GM21737 (cell line): ENCODE results near the gene EBF4.

Experiments used
- ATAC-seq: cut with Tn5 transposase; IDR thresholded peaks from one replicate; pipeline ENCODE4 v1.9.1; 2021; ENCODE audit warnings: mild to moderate bottlenecking, moderate library complexity; ENCODE audit not compliant: unreplicated experiment

Gene EBF4

DNA sequence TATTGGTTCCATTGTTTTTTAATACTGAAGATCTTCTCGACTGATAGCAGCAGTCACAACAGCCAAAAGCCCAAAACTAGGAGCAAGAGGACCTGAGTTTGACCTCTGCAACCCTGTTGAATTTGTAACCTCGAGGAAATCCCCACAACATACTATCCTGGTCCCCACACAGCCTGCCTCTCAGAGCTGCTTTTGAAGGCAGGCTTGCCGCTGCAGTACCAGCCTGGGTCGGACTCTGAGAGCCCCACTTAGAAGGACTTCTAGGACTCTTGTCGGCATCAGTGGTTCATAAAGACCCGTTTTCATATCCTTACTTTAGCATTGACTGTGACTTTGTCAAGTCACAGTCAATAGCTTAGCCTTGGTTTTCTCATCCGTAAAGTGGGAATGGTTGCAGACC is 49.3 kb downstream of the EBF4 start:
- ATAC-seq = no peak

GRCh38 chr20:2742431-2742830 is 49.9 kb downstream of the EBF4 start:
- ATAC-seq = no peak

- ATAC-seq = no peak
Measured at GRCh38 chr20:2742934-2743559, 50.5 kb downstream of the EBF4 start.

GRCh38 chr20:2745060-2745910 is 52.7 kb downstream of the EBF4 start:
- no peak for ATAC-seq

DNA sequence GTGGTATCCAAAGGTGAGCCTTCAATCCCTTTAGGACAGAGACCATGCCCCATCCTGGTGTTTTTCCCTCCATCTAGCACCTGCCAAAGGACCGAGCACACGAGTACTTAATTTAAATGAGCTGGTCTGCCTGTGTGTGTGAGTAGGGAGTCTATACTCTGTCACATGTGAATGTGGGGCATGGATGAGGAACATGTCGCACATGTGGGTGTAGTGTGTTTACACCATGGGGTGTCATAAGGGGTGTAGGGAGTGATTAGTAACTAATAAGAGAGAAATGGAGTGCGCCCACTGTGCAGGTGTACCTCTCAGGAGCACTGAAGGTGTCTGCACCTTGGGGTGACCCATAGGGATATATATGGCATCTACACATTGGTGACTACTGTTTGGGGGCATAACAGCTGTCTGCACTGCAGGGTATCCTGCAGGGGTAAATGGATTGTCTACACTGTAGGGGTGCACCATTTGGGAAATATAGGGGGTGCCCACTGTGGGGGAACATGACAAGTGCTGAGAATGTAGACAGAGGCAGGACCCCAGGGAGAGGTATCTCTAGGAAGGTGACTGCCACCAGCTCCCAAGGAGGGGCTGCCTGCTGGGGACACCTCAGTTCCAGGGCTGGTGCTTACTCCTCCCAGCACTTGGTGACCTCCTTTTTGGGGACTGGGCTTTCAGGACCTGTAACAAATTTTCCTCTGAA is 53.5 kb downstream of the EBF4 start:
- ATAC-seq = no peak

DNA sequence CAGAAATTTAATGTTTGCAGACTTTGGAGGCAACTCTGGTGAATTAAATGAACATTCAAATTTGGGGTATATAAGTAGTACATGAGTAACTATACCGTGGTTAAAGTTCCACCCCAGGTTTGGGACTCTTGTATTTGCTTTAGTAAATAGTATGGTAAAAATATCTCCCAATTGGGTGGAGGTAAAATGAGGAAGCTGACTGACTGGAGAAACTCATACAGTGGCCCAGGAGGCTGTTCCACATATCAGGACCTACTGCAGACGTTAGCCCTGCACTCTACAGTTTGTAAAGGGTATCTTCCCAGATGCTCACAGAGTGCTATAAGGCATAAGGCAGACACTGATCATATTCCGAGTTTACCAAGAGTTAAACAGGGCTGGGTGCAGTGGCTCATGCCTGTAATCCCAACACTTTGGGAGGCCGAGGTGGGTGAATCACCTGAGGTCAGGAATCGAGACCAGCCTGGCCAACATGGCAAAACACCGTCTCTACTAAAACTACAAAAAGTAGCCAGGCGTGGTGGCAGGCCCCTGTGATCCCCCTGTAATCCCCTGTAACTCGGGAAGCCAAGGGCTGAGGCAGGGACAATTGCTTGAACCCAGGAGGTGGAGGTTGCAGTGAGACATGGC is 54.2 kb downstream of the EBF4 start:
- ATAC-seq = no peak

DNA sequence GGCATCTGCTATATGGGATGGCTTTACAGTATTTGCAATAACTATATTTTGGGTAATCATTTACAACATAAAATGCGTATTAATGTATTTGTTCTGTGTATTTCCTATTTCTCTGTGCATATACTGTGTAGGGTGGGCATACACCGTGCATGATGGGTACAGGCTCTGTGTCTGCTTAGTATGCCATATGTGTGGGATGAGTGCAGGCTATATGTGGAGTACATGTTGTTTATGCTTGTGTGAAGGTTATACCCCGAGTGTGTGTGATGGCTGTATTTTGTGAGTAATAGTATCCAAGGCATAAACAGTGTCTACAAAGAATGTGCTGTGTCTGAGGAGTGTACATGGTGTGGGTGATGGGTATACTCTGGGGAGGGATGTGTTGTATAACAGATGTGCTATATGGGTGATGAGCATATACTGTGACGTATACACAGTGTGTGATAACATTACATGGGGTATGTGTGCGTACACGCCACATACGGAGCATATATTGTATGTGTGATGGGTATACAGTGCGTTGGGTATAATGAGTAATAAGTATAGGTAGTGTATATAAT is 55.2 kb downstream of the EBF4 start:
- no peak for ATAC-seq

GRCh38 chr20:2748551-2749342 is 56.2 kb downstream of the EBF4 start:
- no peak for ATAC-seq

GRCh38 chr20:2749343-2749950 is 56.9 kb downstream of the EBF4 start:
- ATAC-seq = no peak

- no peak for ATAC-seq
Measured at GRCh38 chr20:2749951-2750490, 57.4 kb downstream of the EBF4 start.

- ATAC-seq = no peak
Measured at GRCh38 chr20:2750491-2751251, 58.1 kb downstream of the EBF4 start.

- no peak for ATAC-seq
Measured at GRCh38 chr20:2751347-2751877, 58.8 kb downstream of the EBF4 start.

DNA sequence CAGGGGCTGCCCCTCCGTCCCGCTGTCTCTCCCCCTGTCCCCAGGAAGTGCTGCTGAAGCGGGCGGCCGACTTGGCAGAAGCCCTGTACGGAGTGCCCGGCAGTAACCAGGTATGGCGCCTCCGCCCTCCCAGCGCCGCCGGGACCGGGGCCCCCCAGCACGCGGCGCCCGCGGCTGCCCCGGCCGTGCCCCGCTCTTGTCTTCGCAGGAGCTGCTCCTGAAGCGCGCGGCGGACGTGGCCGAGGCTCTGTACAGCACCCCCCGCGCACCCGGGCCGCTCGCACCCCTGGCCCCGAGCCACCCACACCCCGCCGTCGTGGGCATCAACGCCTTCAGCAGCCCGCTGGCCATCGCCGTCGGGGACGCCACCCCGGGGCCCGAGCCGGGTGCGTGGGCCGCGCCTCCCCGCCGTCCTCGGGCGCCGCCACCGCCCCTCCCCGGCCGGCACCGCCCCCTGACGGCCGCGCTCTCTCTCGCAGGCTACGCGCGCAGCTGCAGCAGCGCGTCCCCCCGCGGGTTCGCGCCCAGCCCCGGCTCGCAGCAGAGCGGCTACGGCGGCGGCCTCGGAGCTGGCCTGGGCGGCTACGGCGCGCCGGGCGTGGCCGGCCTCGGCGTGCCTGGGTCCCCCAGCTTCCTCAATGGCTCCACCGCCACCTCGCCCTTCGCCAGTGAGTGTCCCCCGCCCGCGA is 59.4 kb downstream of the EBF4 start:
- no peak for ATAC-seq

GRCh38 chr20:2752567-2753460 is 60.2 kb downstream of the EBF4 start:
- ATAC-seq = no peak

GRCh38 chr20:2753461-2754040 is 61.0 kb downstream of the EBF4 start:
- ATAC-seq = no peak

- no peak for ATAC-seq
Measured at GRCh38 chr20:2754424-2754823, 61.8 kb downstream of the EBF4 start.
